Measurements from ENCODE around the gene ENTPD1. TPM values are rescaled to one million over a fixed set of nuclear protein-coding genes. Genes with fewer than 3 reads are reported as not detected.

The ENTPD1 gene
- total and polyA plus RNA-seq, 12 donors, result 4.5 to 35.2 (median 18.3) TPM

DNA sequence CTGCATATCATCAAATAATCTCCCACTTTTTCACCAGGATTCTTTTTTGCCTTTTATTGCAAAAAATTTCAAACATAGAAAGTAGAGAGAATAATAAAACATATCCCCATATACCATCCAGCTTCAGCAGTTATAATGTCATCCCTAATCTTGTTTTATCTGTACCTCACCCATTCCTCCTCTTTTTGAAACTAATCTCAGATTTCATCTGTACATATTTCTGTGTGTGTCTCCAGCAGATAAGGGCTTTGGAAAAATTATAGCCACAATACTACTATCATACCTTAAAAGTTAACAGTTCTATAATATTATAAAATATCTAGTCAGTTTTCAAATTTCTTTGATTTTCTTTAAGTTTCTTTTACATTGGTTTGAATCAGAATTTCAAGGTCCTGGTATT is 7.6 kb upstream of the ENTPD1 start:
- no peak overlapping the region for H3K4me3 ChIP-seq
- H3K9me3 ChIP-seq (replicated peaks in 1 of 3), result no peaks in the 10 kb centered on the region
- TF ChIP-seq POLR2A (IDR thresholded peaks at IDR 0.05), result no peak
- TF ChIP-seq, protein P1, sequence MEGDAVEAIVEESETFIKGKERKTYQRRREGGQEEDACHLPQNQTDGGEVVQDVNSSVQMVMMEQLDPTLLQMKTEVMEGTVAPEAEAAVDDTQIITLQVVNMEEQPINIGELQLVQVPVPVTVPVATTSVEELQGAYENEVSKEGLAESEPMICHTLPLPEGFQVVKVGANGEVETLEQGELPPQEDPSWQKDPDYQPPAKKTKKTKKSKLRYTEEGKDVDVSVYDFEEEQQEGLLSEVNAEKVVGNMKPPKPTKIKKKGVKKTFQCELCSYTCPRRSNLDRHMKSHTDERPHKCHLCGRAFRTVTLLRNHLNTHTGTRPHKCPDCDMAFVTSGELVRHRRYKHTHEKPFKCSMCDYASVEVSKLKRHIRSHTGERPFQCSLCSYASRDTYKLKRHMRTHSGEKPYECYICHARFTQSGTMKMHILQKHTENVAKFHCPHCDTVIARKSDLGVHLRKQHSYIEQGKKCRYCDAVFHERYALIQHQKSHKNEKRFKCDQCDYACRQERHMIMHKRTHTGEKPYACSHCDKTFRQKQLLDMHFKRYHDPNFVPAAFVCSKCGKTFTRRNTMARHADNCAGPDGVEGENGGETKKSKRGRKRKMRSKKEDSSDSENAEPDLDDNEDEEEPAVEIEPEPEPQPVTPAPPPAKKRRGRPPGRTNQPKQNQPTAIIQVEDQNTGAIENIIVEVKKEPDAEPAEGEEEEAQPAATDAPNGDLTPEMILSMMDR (IDR thresholded peaks at IDR 0.05), result no peak
- intact Hi-C loops (cut with DNase I), result no loop called here
- H3K4me1 ChIP-seq (replicated peaks in 1 of 2), result peaks cover 0 to 1% of the 10 kb centered on the region in 2 donors
- no peak overlapping the region for H3K27ac ChIP-seq
- no peak for DNase-seq
- H3K36me3 ChIP-seq (replicated peaks in 1 of 2), result no peaks in the 10 kb centered on the region
- H3K27me3 ChIP-seq, result no peaks in the 10 kb centered on the region

- no peaks in the 10 kb centered on the region for H3K36me3 ChIP-seq (replicated peaks in 1 of 2)
- TF ChIP-seq, protein P1 (IDR thresholded peaks at IDR 0.05), result no peak
- peak in 1 of 2 donors; percentile 28 for TF ChIP-seq POLR2A (IDR thresholded peaks at IDR 0.05)
- no peaks in the 10 kb centered on the region for H3K4me1 ChIP-seq (replicated peaks in 1 of 2)
- no peaks in the 10 kb centered on the region for H3K9me3 ChIP-seq (replicated peaks in 1 of 3)
- no peaks in the 10 kb centered on the region for H3K27me3 ChIP-seq
- H3K4me3 ChIP-seq, result peak overlapping the region in 2 of 4 donors; percentile 10 to 45
- WGBS, 4 donors, result 18 to 30% (median 26%) methylated on average over 8 of the region's 8 CpGs
- peak overlapping the region in 4 of 5 donors; percentile 26 to 77 (median 58) for H3K27ac ChIP-seq
- DNase-seq, result peak; percentile 40 to 82 (median 70)
- intact Hi-C loops (cut with DNase I), result no loop called here
Observed at GRCh38 chr10:95755511-95756004, 405 bp upstream of the ENTPD1 start.

DNA sequence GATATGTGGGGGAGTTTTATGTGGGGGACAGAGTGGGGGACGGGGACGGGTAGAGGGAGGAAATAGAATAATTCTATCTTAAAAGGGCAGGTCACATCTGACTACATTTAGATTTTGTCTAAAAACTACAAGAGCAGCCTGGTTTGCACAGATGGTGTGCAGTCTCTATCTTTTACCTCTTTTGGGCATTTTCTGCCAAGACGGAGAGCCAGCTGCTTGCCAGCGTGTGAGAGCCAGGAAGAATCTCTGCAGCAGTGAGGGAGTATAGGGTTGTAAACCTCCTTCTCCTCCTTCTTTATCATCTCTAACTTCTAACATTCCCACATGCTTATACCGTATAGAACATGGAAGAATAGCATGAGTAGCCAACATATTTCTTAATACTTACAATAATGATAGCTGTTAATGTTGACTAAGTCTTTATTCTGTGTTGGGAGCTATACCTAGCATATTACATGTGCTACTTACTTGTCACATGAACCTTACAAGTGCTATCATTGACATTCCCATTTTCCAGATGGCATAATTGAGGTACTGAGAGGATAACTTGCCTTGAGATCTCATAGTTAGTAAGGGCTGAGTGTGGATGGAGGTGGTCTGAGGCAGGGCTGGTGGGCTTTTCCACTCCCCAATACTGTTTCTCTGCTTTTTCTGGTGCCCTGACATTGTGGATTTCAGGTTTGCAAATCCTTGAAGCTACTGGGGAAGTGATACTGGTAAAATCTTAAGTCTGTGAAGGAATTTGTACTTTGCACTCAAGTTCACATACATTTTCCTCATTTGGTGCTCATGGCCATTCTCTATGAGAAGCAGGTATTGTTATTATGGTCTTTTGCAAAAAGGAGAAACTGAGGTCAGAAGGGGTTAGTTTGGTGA is 1.1 kb downstream of the ENTPD1 start:
- H3K4me3 ChIP-seq, result peak overlapping the region in 1 of 4 donors; percentile 45
- H3K27me3 ChIP-seq, result no peaks in the 10 kb centered on the region
- intact Hi-C loops (cut with DNase I), result no loop called here
- no peaks in the 10 kb centered on the region for H3K36me3 ChIP-seq (replicated peaks in 1 of 2)
- TF ChIP-seq POLR2A (IDR thresholded peaks at IDR 0.05), result no peak
- TF ChIP-seq, protein P1 (IDR thresholded peaks at IDR 0.05), result no peak
- H3K9me3 ChIP-seq (replicated peaks in 1 of 3), result no peaks in the 10 kb centered on the region
- H3K27ac ChIP-seq, result peak overlapping the region; percentile 3 to 77 (median 53)
- WGBS, 4 donors, result 23 to 32% (median 28%) methylated on average over 5 of the region's 5 CpGs
- DNase-seq, result no peak
- H3K4me1 ChIP-seq (replicated peaks in 1 of 2), result no peaks in the 10 kb centered on the region

GRCh38 chr10:95758351-95759025 is 2.5 kb downstream of the ENTPD1 start:
- WGBS, 4 donors, result 30 to 56% (median 52%) methylated on average over 2 of the region's 2 CpGs
- H3K36me3 ChIP-seq (replicated peaks in 1 of 2), result no peaks in the 10 kb centered on the region
- intact Hi-C loops (cut with DNase I), result no loop called here
- DNase-seq, result no peak
- no peak for TF ChIP-seq POLR2A (IDR thresholded peaks at IDR 0.05)
- TF ChIP-seq, protein P1 (IDR thresholded peaks at IDR 0.05), result no peak
- no peak overlapping the region for H3K4me3 ChIP-seq
- H3K9me3 ChIP-seq (replicated peaks in 1 of 3), result no peaks in the 10 kb centered on the region
- H3K4me1 ChIP-seq (replicated peaks in 1 of 2), result no peaks in the 10 kb centered on the region
- no peaks in the 10 kb centered on the region for H3K27me3 ChIP-seq
- H3K27ac ChIP-seq, result peak overlapping the region in 2 of 5 donors; percentile 25 to 37

Data from adrenal gland (tissue), 12 donors.